ENCODE data around the gene CDCA3.
"Not testable (repeated sequence)": the region's sequence is repeated elsewhere in the genome, so short reads cannot be mapped to it uniquely, and the experiment has no call there.

CDCA3 gene

GRCh38 chr12:6873094-6874014 lies 22.3 kb upstream of the CDCA3 start, which contains the start of gene SPSB2:
Gene SPSB2, minus strand, starts transcription at chr12:6873303. Its CDS starts 402 bp downstream, at chr12:6872901.
- peak within 1 kb of the TSS; percentile 8 to 95 (median 86) for H3K27ac ChIP-seq
- peak within 1 kb of the TSS; percentile 57 to 85 (median 66) for H3K4me3 ChIP-seq

GRCh38 chr12:6872073-6873048 lies 21.3 kb upstream of the CDCA3 start:
- Histone ChIP-seq H3K27ac (peak overlapping the region in 20 of 21 experiments; percentile 40 to 95 (median 86)), H3K4me3 (peak overlapping the region; percentile 57 to 85 (median 66))

- peak overlapping the region in 15 of 21 experiments; percentile 6 to 95 (median 88) for H3K27ac ChIP-seq
- H3K4me3 ChIP-seq = peak overlapping the region in 5 of 7 experiments; percentile 57 to 85 (median 66)
Measured at GRCh38 chr12:6871052-6871957, 20.2 kb upstream of the CDCA3 start.

- peak overlapping the region in 2 of 21 experiments; percentile 5 to 98 for H3K27ac ChIP-seq
- not testable (repeated sequence) for H3K4me3 ChIP-seq
Measured at GRCh38 chr12:6870304-6870703, 19.2 kb upstream of the CDCA3 start.

- Histone ChIP-seq H3K27ac (peak overlapping the region in 9 of 21 experiments; percentile 96 to 100 (median 98)), H3K4me3 (peak overlapping the region; percentile 88 to 100 (median 97))
Measured at GRCh38 chr12:6869049-6870021, 18.2 kb upstream of the CDCA3 start.

- peak overlapping the region; percentile 88 to 100 (median 97) for H3K4me3 ChIP-seq
- H3K27ac ChIP-seq = peak overlapping the region in 20 of 21 experiments; percentile 89 to 100 (median 98)
Measured at GRCh38 chr12:6868211-6869048, 17.3 kb upstream of the CDCA3 start.

- peak within 1 kb of the TSS; percentile 87 to 100 (median 98) for H3K27ac ChIP-seq
- H3K4me3 ChIP-seq = peak within 1 kb of the TSS; percentile 88 to 100 (median 97)
Measured at GRCh38 chr12:6867413-6868210, 16.5 kb upstream of the CDCA3 start, which contains the start of gene TPI1. Gene TPI1, plus strand, starts transcription at chr12:6867531. Its CDS starts 36 bp downstream, at chr12:6867567.

- peak overlapping the region in 20 of 21 experiments; percentile 89 to 100 (median 98) for H3K27ac ChIP-seq
- peak overlapping the region; percentile 88 to 100 (median 97) for H3K4me3 ChIP-seq
Measured at GRCh38 chr12:6866920-6867412, 15.9 kb upstream of the CDCA3 start.

GRCh38 chr12:6866163-6866919 lies 15.3 kb upstream of the CDCA3 start:
- Histone ChIP-seq H3K4me3 (peak overlapping the region in 5 of 7 experiments; percentile 88 to 98 (median 92)), H3K27ac (peak overlapping the region in 19 of 21 experiments; percentile 89 to 100 (median 98))

GRCh38 chr12:6865307-6865706 lies 14.2 kb upstream of the CDCA3 start:
- H3K27ac ChIP-seq = not testable (repeated sequence)

GRCh38 chr12:6863586-6864321 lies 12.7 kb upstream of the CDCA3 start:
- no peak overlapping the region for H3K27ac ChIP-seq
- no peak overlapping the region for H3K4me3 ChIP-seq

More at GRCh38 chr12:6865307-6865706, 14.2 kb upstream of the CDCA3 start:
- H3K4me3 ChIP-seq = not testable (repeated sequence)

- H3K27ac ChIP-seq = no peak overlapping the region
- no peak overlapping the region for H3K4me3 ChIP-seq
Measured at GRCh38 chr12:6863033-6863432, 11.9 kb upstream of the CDCA3 start.

- H3K27ac ChIP-seq = no peak overlapping the region
- no peak overlapping the region for H3K4me3 ChIP-seq
Measured at GRCh38 chr12:6861391-6861790, 10.3 kb upstream of the CDCA3 start.

GRCh38 chr12:6860942-6861341 lies 9.9 kb upstream of the CDCA3 start:
- Histone ChIP-seq H3K27ac (no peak overlapping the region), H3K4me3 (no peak overlapping the region)

Data from skin epidermis (tissue), 12 donors.